ENCODE results near the gene BMP6. TPM values are rescaled to one million over a fixed set of nuclear protein-coding genes. Genes with fewer than 3 reads are reported as not detected.

The BMP6 gene
- polyA plus RNA-seq, 1 donor from 2014 or later, result 2.4 TPM

DNA sequence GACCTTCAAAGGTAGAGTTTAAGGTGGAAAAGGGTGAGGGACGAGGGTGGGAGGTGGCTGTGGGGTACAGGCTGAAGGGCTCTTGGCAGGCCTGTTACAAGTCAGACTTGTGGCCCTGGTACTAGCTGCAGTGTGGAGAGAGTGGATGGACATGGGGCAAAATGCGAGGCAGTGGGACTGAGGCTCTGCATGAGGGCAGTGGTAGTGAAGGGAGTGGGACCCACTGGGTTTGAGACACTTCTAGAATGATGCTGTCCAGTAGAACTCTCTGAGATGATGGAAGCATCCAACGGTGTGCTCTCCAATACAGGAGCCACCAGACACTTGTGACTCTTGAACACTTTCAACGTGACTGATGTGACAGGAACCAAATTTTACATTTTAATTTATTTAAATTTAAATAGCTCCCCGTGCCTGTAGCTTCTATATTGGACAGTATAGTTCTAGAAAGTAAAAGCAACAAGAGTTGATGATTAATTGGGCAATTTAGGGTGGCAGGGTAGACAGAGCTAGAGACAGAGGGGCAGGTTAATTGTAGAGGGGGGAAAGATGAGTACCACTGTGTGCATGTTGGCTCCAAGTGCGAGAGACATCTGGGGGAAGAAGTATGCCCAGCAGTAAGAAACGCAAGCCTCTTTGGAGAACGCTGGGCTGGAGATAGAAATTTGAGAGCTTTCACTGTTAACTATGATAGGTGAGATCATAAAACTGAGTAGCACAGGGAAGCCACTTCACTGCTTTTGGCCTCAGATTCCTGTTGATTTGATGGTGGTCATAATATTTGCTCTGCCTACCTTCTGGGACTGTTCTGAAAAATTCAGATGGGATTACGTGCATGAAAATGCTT is 107.2 kb downstream of the BMP6 start:
- H3K4me2 ChIP-seq (ENCODE audit: low read length), result no peak overlapping the region
- no peak overlapping the region for H2AFZ ChIP-seq (ENCODE audit: low read depth, low read length)
- H4K20me1 ChIP-seq (ENCODE audit: insufficient read depth), result no peaks in the 10 kb centered on the region
- no peaks in the 10 kb centered on the region for H3F3A ChIP-seq (ENCODE audit: insufficient read depth, low read length, poor library complexity, severe bottlenecking)
- H3K9me2 ChIP-seq (ENCODE audit: insufficient read depth, low read length), result no peaks in the 10 kb centered on the region
- no peaks in the 10 kb centered on the region for H3K36me3 ChIP-seq (ENCODE audit: insufficient read depth, low read length)
- no peaks in the 10 kb centered on the region for H3K9me3 ChIP-seq (ENCODE audit: low read length)
- no peak overlapping the region for H3K27ac ChIP-seq (ENCODE audit: low read length)
- no peaks in the 10 kb centered on the region for H3K79me2 ChIP-seq (replicated peaks; ENCODE audit: insufficient read depth, low read length)
- no peak for TF ChIP-seq EP300 (conservative IDR thresholded peaks at IDR 0.05; ENCODE audit: poor library complexity, severe bottlenecking)
- no peak for TF ChIP-seq SMC3 (conservative IDR thresholded peaks at IDR 0.05; ENCODE audit: poor library complexity)
- no peak for TF ChIP-seq RAD21 (conservative IDR thresholded peaks at IDR 0.05)
- H3K27me3 ChIP-seq (ENCODE audit: insufficient read depth, low read depth, low read length), result no peaks in the 10 kb centered on the region
- no peak overlapping the region for H3K4me3 ChIP-seq (ENCODE audit: low read length)
- no peak overlapping the region for H3K9ac ChIP-seq (ENCODE audit: low read length)

- Histone ChIP-seq H3F3A (ENCODE audit: insufficient read depth, low read length, poor library complexity, severe bottlenecking) (no peaks in the 10 kb centered on the region), H3K27me3 (ENCODE audit: insufficient read depth, low read depth, low read length) (no peaks in the 10 kb centered on the region), H3K9me2 (ENCODE audit: insufficient read depth, low read length) (no peaks in the 10 kb centered on the region), H3K9me3 (ENCODE audit: low read length) (no peaks in the 10 kb centered on the region), H2AFZ (ENCODE audit: low read depth, low read length) (no peak overlapping the region), H3K4me2 (ENCODE audit: low read length) (no peak overlapping the region), H3K36me3 (ENCODE audit: insufficient read depth, low read length) (no peaks in the 10 kb centered on the region), H3K9ac (ENCODE audit: low read length) (no peak overlapping the region), H3K27ac (ENCODE audit: low read length) (no peak overlapping the region), H3K79me2 (replicated peaks; ENCODE audit: insufficient read depth, low read length) (no peaks in the 10 kb centered on the region), H4K20me1 (ENCODE audit: insufficient read depth) (no peaks in the 10 kb centered on the region), H3K4me3 (ENCODE audit: low read length) (no peak overlapping the region)
- TF ChIP-seq, protein P1, sequence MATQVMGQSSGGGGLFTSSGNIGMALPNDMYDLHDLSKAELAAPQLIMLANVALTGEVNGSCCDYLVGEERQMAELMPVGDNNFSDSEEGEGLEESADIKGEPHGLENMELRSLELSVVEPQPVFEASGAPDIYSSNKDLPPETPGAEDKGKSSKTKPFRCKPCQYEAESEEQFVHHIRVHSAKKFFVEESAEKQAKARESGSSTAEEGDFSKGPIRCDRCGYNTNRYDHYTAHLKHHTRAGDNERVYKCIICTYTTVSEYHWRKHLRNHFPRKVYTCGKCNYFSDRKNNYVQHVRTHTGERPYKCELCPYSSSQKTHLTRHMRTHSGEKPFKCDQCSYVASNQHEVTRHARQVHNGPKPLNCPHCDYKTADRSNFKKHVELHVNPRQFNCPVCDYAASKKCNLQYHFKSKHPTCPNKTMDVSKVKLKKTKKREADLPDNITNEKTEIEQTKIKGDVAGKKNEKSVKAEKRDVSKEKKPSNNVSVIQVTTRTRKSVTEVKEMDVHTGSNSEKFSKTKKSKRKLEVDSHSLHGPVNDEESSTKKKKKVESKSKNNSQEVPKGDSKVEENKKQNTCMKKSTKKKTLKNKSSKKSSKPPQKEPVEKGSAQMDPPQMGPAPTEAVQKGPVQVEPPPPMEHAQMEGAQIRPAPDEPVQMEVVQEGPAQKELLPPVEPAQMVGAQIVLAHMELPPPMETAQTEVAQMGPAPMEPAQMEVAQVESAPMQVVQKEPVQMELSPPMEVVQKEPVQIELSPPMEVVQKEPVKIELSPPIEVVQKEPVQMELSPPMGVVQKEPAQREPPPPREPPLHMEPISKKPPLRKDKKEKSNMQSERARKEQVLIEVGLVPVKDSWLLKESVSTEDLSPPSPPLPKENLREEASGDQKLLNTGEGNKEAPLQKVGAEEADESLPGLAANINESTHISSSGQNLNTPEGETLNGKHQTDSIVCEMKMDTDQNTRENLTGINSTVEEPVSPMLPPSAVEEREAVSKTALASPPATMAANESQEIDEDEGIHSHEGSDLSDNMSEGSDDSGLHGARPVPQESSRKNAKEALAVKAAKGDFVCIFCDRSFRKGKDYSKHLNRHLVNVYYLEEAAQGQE (IDR thresholded peaks at IDR 0.05; ENCODE audit: borderline replicate concordance), result no peak
- TF ChIP-seq TAF1 (IDR thresholded peaks at IDR 0.05; ENCODE audit: low read depth) (no peak), MXI1 (conservative IDR thresholded peaks at IDR 0.05; ENCODE audit: poor library complexity, severe bottlenecking) (no peak), SMC3 (conservative IDR thresholded peaks at IDR 0.05; ENCODE audit: poor library complexity) (no peak), EZH2 (IDR thresholded peaks at IDR 0.05; ENCODE audit: borderline replicate concordance, insufficient read depth, low read length, poor library complexity, severe bottlenecking) (no peak), POLR2AphosphoS5 (IDR thresholded peaks at IDR 0.05) (no peak), EP300 (conservative IDR thresholded peaks at IDR 0.05; ENCODE audit: poor library complexity, severe bottlenecking) (no peak), CTCF (IDR thresholded peaks at IDR 0.05; ENCODE audit: poor library complexity, severe bottlenecking) (no peak), RAD21 (conservative IDR thresholded peaks at IDR 0.05) (no peak)
Observed at GRCh38 chr6:7833751-7834070, 107.8 kb downstream of the BMP6 start.

Data from neural cell (in vitro differentiated cells).